ENCODE measurements around the gene ACOT9. TPM values are rescaled to one million over a fixed set of nuclear protein-coding genes. Genes with fewer than 3 reads are reported as not detected.

ACOT9 gene
- total and polyA plus RNA-seq, 2 experiments from 2014 or later, result 35.9 to 38.5 TPM

DNA sequence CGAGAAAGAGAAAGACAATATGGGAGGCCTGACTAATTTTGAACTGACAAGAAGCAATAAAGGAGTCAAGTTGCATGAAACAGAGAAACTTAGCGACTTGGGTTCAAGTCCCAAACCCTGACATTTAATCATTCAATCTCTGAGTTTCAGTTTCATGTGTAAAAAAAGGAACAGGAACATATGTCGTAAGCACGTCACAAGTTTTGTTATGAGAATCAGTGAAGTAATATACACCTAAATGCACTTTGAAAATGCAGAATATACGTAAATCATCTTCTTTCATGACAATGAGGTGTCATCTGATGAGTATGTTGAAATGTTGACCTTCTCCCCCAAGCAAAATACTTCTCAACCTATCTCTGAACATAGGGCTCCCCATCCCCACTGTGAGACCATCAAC, 10.4 kb downstream of the ACOT9 start:
- Histone ChIP-seq H3K27ac (no peak overlapping the region), H3K4me1 (ENCODE audit: insufficient read depth) (peaks cover 9% of the 10 kb centered on the region), H3K4me2 (no peak overlapping the region), H3K27me3 (no peaks in the 10 kb centered on the region), H4K20me1 (ENCODE audit: insufficient read depth, poor library complexity, severe bottlenecking) (no peaks in the 10 kb centered on the region), H3K4me3 (no peak overlapping the region), H3K9me3 (ENCODE audit: low read depth) (no peaks in the 10 kb centered on the region), H3K79me2 (peaks cover 12% of the 10 kb centered on the region), H3K36me3 (replicated peaks; ENCODE audit: insufficient read depth, low read depth) (no peaks in the 10 kb centered on the region), H3K9me2 (replicated peaks; ENCODE audit: insufficient read depth) (no peaks in the 10 kb centered on the region), H2AFZ (no peak overlapping the region)
- 87% methylated on average over 5 of the region's 5 CpGs for WGBS (ENCODE audit: low lambda C conversion rate, missing lambda C conversion rate)
- no peak for TF ChIP-seq CTCF (IDR thresholded peaks at IDR 0.05; ENCODE audit: poor library complexity)
- DNase-seq (ENCODE audit: low spot score), result no peak

- H4K20me1 ChIP-seq (ENCODE audit: insufficient read depth, poor library complexity, severe bottlenecking), result no peaks in the 10 kb centered on the region
- no peaks in the 10 kb centered on the region for H3K27me3 ChIP-seq
- H3K4me1 ChIP-seq (ENCODE audit: insufficient read depth), result peaks cover 9% of the 10 kb centered on the region
- no peak for DNase-seq (ENCODE audit: low spot score)
- no peak for TF ChIP-seq EZH2 (IDR thresholded peaks at IDR 0.05; ENCODE audit: borderline replicate concordance)
- TF ChIP-seq EZH2phosphoT487 (IDR thresholded peaks at IDR 0.05; ENCODE audit: low read depth, severe bottlenecking, unreplicated experiment), result no peak
- no peak for TF ChIP-seq CTCF (IDR thresholded peaks at IDR 0.05; ENCODE audit: poor library complexity)
- H3K9me2 ChIP-seq (replicated peaks; ENCODE audit: insufficient read depth), result no peaks in the 10 kb centered on the region
- WGBS (ENCODE audit: low lambda C conversion rate, missing lambda C conversion rate), result 85% methylated on average over 1 of the region's 1 CpG
- no peaks in the 10 kb centered on the region for H3K9me3 ChIP-seq (ENCODE audit: low read depth)
- no peak overlapping the region for H2AFZ ChIP-seq
- no peak overlapping the region for H3K27ac ChIP-seq
- peaks cover 7% of the 10 kb centered on the region for H3K79me2 ChIP-seq
- H3K36me3 ChIP-seq (replicated peaks; ENCODE audit: insufficient read depth, low read depth), result no peaks in the 10 kb centered on the region
- H3K4me2 ChIP-seq, result no peak overlapping the region
- H3K4me3 ChIP-seq, result no peak overlapping the region
Measured at GRCh38 chrX:23731951-23732350, 11.1 kb downstream of the ACOT9 start.

DNA sequence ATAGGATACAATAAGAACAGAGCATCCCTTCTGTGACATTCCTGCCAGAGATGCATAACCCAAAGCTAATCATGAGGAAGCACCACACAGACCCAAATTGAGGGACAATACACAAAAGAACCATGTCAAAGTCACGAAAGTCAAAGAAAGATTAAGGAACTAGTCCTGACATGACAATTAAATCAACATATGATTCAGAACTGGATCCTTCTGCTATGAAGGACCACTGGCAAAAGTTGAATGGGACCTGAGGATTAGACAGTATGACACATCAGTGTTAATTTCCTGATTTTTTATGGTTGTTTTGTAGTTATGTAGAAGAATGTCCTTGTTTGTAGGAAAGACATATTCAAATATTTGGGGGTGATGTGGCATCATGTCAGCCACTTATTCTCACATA, 13.9 kb downstream of the ACOT9 start:
- no peaks in the 10 kb centered on the region for H3K36me3 ChIP-seq (replicated peaks; ENCODE audit: insufficient read depth, low read depth)
- no peak overlapping the region for H3K27ac ChIP-seq
- no peak for DNase-seq (ENCODE audit: low spot score)
- H3K4me3 ChIP-seq, result no peak overlapping the region
- no peak overlapping the region for H2AFZ ChIP-seq
- H3K4me2 ChIP-seq, result no peak overlapping the region
- WGBS (ENCODE audit: low lambda C conversion rate, missing lambda C conversion rate), result 93% methylated on average over 1 of the region's 1 CpG
- H3K9me2 ChIP-seq (replicated peaks; ENCODE audit: insufficient read depth), result no peaks in the 10 kb centered on the region
- no peak for TF ChIP-seq EZH2 (IDR thresholded peaks at IDR 0.05; ENCODE audit: borderline replicate concordance)
- TF ChIP-seq EZH2phosphoT487 (IDR thresholded peaks at IDR 0.05; ENCODE audit: low read depth, severe bottlenecking, unreplicated experiment), result no peak
- no peak for TF ChIP-seq CTCF (IDR thresholded peaks at IDR 0.05; ENCODE audit: poor library complexity)
- no peaks in the 10 kb centered on the region for H3K9me3 ChIP-seq (ENCODE audit: low read depth)
- no peaks in the 10 kb centered on the region for H3K79me2 ChIP-seq
- H3K4me1 ChIP-seq (ENCODE audit: insufficient read depth), result no peaks in the 10 kb centered on the region
- H3K27me3 ChIP-seq, result no peaks in the 10 kb centered on the region
- H4K20me1 ChIP-seq (ENCODE audit: insufficient read depth, poor library complexity, severe bottlenecking), result no peaks in the 10 kb centered on the region

DNA sequence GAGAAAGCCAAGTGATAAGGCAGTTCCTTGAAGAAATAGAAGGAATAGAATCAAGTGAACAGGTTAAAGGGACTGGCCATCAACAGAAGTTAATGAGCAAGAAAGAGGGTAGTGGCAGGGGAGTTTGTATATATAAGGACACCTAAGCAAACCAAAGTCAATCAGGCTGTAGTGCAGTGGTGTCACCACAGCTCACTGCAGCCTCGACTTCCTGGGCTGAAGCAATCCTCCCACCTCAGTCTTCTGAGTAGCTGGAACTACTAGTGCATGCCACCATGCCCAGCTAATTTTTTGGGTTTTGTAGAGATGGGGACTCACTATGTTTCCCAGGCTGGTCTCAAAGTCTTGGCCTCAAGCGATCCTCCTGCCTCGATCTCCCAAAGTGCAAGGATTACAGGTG, 15.9 kb downstream of the ACOT9 start:
- Histone ChIP-seq H2AFZ (no peak overlapping the region), H3K4me2 (no peak overlapping the region), H3K9me3 (ENCODE audit: low read depth) (no peaks in the 10 kb centered on the region), H3K9me2 (replicated peaks; ENCODE audit: insufficient read depth) (no peaks in the 10 kb centered on the region), H3K27ac (no peak overlapping the region), H3K27me3 (no peaks in the 10 kb centered on the region), H3K36me3 (replicated peaks; ENCODE audit: insufficient read depth, low read depth) (no peaks in the 10 kb centered on the region), H3K4me1 (ENCODE audit: insufficient read depth) (no peaks in the 10 kb centered on the region), H3K79me2 (no peaks in the 10 kb centered on the region), H3K4me3 (no peak overlapping the region), H4K20me1 (ENCODE audit: insufficient read depth, poor library complexity, severe bottlenecking) (no peaks in the 10 kb centered on the region)
- TF ChIP-seq CTCF (IDR thresholded peaks at IDR 0.05; ENCODE audit: poor library complexity) (no peak), EZH2phosphoT487 (IDR thresholded peaks at IDR 0.05; ENCODE audit: low read depth, severe bottlenecking, unreplicated experiment) (no peak), EZH2 (IDR thresholded peaks at IDR 0.05; ENCODE audit: borderline replicate concordance) (no peak)
- WGBS (ENCODE audit: low lambda C conversion rate, missing lambda C conversion rate), result 98% methylated on average over 3 of the region's 3 CpGs
- DNase-seq (ENCODE audit: low spot score), result no peak
